Measurements from ENCODE around the gene PNKP. TPM values are rescaled to one million over a fixed set of nuclear protein-coding genes. Genes with fewer than 3 reads are reported as not detected.

The PNKP gene
- total and polyA plus RNA-seq, 2 donors, result 28.4 to 31.4 TPM

DNA sequence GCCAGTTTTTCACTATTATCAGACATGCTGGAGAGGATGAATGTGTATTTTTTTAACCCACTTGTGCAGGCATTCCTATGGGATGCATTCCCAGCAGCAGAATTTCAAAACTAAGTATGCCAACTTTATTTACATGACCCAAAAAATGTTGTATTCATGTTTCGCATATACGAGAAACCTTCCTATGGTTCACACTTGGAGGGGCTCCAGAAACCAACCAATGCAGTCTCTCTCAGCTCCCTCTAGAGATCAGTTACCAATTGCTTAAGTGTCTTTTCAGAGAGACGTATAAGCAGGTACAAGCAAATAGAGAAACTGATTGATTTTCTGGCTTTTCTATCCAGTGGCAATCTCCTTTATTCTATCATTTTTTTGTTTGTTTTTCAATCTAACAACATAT is 22.0 kb downstream of the PNKP start:
- H3K36me3 ChIP-seq (ENCODE audit: insufficient read depth), result no peaks in the 10 kb centered on the region
- no peak overlapping the region for H3K4me3 ChIP-seq (ENCODE audit: low read depth, low read length)
- 49% methylated on average over 3 of the region's 3 CpGs for WGBS
- H3K4me1 ChIP-seq (ENCODE audit: insufficient read depth), result no peaks in the 10 kb centered on the region
- DNase-seq (ENCODE audit: extremely low spot score), result no peak
- H3K27ac ChIP-seq (ENCODE audit: low read depth), result no peak overlapping the region

DNA sequence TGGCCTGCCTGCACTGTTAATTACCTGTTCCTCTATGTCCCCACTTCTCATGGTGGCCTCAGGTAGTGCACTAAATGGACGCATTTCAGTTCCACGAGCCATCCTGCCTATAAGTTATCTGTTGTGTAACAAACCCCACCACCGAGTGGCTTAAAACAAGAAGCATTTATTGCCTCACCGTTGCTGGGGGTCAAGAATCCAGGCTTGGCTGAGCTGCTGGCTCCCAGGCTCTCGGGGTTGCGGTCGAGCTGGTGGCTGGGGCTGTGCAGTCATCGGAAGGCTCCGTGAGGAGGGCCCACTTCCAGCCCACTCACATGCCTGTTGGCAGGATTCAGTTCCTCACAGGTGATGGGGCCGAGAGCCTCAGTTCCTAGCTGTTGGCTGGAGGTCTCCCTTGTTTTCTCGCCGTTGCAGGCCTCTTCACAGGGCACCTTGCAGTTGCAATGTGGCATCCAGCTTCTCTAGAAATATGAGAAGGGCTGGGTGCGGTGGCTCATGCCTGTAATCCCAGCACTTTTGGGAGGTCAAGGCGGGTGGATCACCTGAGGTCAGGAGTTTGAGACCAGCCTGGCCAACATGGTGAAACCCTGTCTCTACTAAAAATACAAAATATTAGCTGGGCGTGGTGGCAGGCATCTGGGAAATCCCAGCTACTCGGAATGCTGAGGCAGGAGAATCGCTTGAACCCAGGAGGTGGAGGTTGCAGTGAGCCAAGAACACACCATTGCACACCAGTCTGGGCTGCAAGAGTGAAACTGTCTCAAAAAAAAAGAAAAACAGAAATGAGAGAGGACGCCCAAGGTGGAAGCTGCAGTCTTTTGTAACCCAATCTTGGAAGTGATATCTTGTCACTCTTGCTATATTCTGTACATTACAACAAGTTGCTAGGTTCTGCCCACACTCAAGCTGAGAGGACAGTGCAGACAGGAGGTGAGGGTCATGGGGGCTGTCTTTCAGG is 23.0 kb downstream of the PNKP start:
- Histone ChIP-seq H3K4me3 (ENCODE audit: low read depth, low read length) (no peak overlapping the region), H3K27ac (ENCODE audit: low read depth) (no peak overlapping the region), H3K4me1 (ENCODE audit: insufficient read depth) (no peaks in the 10 kb centered on the region), H3K36me3 (ENCODE audit: insufficient read depth) (no peaks in the 10 kb centered on the region)
- no peak for DNase-seq (ENCODE audit: extremely low spot score)
- WGBS, result 84% methylated on average over 18 of the region's 18 CpGs

DNA sequence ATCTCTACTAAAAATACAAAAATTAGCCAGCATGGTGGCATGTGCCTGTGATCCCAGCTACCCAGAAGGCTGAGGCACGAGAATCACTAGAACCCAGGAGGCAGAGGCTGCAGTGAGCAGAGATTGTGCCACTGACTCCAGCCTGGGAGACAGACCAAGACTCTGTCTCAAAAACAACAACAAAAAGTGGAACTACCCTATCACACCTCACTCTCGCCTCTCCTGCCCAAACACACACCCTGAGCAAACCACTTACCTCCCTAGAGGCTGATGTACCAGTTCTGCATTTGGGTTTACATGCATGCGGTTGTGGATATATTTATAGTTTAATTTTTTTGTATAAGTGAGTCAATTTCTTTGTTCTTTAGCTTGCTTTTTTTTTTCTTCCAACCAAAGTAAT is 24.1 kb downstream of the PNKP start:
- DNase-seq (ENCODE audit: extremely low spot score), result no peak
- Histone ChIP-seq H3K4me3 (ENCODE audit: low read depth, low read length) (no peak overlapping the region), H3K4me1 (ENCODE audit: insufficient read depth) (no peaks in the 10 kb centered on the region), H3K36me3 (ENCODE audit: insufficient read depth) (no peaks in the 10 kb centered on the region), H3K27ac (ENCODE audit: low read depth) (no peak overlapping the region)
- 92% methylated on average over 3 of the region's 3 CpGs for WGBS

DNA sequence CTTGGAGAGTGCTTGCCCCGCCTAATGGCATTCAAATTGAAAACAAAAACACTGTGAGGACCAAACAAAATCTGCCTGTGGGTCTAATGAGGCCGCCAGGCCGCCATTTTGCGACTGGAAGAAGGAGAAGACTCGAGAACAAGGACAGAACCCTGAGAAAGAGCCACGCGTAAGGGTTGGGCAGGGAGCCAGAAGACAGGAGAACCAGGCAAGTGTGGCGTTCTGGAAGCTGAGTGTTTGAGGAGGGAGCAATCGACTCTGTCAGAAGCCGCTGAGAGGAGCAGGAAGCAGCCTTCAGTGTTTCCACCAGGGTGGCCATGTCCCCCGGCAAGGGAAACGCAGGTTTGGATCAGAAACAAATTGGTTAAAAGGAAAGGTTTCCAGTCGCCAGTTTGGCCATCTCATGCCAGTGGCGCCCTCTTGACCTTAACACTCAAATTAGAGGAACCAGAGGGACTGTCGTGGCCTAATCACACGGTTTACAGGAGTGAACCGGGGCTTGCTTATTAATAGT is 26.6 kb downstream of the PNKP start:
- Histone ChIP-seq H3K27ac (ENCODE audit: low read depth) (no peak overlapping the region), H3K4me1 (ENCODE audit: insufficient read depth) (no peaks in the 10 kb centered on the region), H3K36me3 (ENCODE audit: insufficient read depth) (no peaks in the 10 kb centered on the region), H3K4me3 (ENCODE audit: low read depth, low read length) (no peak overlapping the region)
- 87% methylated on average over 17 of the region's 17 CpGs for WGBS
- no peak for DNase-seq (ENCODE audit: extremely low spot score)

DNA sequence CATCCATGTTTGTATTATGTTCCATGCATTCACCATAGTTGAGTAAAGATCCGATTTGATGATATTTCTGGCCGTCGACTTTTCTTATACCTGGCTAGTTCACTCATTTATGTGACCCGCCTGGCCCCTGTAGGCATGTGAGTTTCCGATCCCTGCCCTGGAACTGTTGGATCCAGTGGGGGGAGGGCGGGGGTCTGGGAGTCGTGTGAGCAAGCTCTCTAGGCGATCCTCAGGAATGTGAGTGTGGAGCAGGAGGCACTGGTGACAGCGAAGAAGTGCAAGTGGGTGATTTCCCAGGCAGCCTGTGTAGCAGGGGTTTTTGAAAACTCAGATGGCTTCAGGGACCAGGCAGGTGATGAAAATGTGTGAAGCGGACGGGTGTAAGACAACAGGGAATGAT is 27.1 kb downstream of the PNKP start:
- Histone ChIP-seq H3K4me1 (ENCODE audit: insufficient read depth) (no peaks in the 10 kb centered on the region), H3K4me3 (ENCODE audit: low read depth, low read length) (no peak overlapping the region), H3K27ac (ENCODE audit: low read depth) (no peak overlapping the region), H3K36me3 (ENCODE audit: insufficient read depth) (no peaks in the 10 kb centered on the region)
- 86% methylated on average over 11 of the region's 11 CpGs for WGBS
- DNase-seq (ENCODE audit: extremely low spot score), result no peak

DNA sequence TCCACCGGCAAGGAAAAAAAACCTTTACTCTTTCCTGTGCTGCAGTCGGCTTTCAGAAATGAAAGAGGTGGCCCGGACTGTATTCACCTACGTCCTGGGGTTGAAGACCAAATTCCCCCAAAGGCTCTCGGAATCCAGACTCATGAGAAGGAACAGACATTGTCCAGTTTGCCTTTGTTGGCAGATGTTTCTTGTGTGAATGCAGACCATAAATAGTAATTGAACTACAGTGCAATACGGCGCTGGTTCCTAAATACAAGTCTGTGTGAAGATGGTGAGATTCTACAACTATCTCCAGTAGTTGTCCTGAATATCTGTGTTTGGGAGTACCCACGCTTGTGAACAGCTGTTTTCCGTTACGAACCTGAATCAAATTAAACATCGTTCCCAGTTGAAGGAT is 27.7 kb downstream of the PNKP start:
- 80% methylated on average over 11 of the region's 11 CpGs for WGBS
- Histone ChIP-seq H3K4me1 (ENCODE audit: insufficient read depth) (no peaks in the 10 kb centered on the region), H3K27ac (ENCODE audit: low read depth) (no peak overlapping the region), H3K4me3 (ENCODE audit: low read depth, low read length) (no peak overlapping the region), H3K36me3 (ENCODE audit: insufficient read depth) (no peaks in the 10 kb centered on the region)
- no peak for DNase-seq (ENCODE audit: extremely low spot score)

DNA sequence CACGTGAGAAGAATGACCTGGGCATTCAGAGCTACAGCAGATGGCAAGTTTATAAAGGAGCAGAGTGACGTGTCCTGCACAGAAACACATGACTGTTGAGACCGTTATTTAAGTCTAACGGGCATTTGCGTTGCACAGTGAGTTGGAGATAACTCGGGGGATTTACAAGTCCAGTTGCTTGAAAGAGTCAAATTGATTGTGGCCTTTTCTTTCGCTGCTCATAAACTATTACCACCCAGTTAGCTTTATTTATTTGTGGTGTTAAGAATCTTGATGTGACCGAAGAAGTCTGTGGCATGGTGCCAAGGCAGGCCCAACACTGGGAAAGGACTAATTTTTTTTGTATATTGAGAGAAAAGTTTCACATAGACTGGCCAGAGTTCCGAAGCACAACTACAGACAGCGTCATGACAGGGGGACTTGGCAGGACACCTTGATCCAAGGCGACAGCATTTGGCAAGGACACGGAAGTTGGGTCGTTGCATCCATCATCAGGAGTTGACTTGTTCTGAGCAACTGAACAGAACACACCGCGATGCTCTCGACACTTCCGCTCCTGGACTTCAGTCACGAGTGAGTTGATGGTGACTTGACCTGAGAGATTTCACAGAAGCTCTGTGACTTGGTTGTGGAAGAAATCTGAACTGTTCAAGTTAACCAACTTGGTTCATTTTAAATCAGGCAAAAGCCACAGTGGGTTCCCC is 28.3 kb downstream of the PNKP start:
- 84% methylated on average over 18 of the region's 18 CpGs for whole genome bisulfite sequencing
- Histone ChIP-seq H3K4me3 (ENCODE audit: low read depth, low read length) (no peak overlapping the region), H3K27ac (ENCODE audit: low read depth) (no peak overlapping the region), H3K36me3 (ENCODE audit: insufficient read depth) (peaks cover 2% of the 10 kb centered on the region), H3K4me1 (ENCODE audit: insufficient read depth) (no peaks in the 10 kb centered on the region)
- DNase-seq (ENCODE audit: extremely low spot score), result no peak

DNA sequence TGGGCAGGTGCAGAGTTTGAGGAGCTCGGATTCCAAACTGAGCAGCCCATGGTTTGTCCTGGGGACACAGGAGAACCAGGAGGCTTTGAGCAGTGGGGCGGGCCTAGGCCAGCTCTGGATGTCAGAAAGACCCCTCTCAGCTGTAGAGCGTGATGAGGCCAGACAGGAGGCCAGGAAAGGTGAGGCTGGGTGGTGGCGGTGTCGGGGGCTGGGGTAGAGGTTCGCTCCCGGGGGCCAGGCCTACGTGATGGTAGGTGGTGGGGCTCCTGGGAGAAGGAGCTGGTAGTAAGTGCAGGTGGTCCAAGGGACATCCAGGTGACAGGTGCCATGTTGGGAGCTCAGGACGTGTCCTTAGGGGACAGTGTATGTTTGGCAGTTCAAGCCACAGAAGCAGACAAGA is 30.0 kb downstream of the PNKP start:
- H3K4me3 ChIP-seq (ENCODE audit: low read depth, low read length), result no peak overlapping the region
- no peak for DNase-seq (ENCODE audit: extremely low spot score)
- no peaks in the 10 kb centered on the region for H3K4me1 ChIP-seq (ENCODE audit: insufficient read depth)
- 97% methylated on average over 9 of the region's 9 CpGs for WGBS
- H3K36me3 ChIP-seq (ENCODE audit: insufficient read depth), result peaks cover 2% of the 10 kb centered on the region
- no peak overlapping the region for H3K27ac ChIP-seq (ENCODE audit: low read depth)

DNA sequence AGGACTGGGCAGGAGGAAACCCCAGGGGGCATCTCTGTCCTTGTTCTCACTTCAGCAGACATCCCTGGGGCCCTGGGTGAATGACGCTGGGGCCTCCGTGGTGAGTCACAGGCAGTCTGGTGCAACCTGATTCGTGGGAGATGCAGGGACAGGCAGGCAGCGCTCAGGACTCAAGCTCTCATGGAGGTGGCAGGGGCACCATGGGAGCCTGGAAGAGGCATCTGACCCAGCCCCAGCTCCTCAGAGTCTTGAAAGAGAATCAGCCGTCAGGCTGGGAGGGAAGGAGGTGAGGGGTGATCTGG is 30.4 kb downstream of the PNKP start:
- WGBS, result 84% methylated on average over 5 of the region's 5 CpGs

DNA sequence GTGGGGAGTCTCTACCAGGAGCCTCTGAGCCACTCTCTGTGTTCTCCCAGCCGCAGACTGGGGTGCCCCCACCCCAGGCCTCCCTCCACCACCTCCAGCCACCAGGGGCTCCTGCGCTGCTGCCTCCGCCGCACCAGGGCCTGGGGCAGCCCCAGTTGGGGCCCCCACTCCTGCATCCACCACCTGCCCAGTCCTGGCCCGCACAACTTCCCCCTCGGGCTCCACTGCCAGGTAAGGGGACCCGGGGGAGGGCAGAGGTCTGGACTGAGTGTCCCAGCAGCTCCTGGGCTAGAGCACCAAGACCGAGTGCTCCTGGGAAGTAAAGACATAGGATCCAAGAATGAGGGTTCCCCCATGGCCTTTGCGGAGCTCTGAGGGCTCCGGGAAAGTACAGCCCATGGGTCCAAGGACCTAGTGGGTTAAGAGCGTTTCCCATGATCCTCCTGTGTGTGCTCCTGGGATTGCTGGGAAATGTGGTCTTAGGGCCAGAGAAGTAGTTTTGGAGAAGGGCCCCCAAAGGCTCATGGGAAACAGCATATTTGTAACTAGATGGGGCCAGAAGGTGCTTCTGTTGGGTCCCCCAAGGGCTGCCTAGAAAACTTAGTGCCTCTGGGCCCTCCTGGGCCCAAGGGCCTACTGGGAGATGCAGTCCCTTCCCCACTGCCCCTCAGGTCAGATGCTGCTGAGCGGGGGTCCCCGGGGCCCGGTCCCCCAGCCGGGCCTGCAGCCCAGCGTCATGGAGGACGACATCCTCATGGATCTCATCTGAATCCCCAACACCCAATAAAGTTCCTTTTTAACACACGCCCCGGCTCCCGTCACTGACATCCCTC is 31.0 kb downstream of the PNKP start:
- 88% methylated on average over 20 of the region's 20 CpGs for WGBS
- peaks cover 5% of the 10 kb centered on the region for H3K36me3 ChIP-seq (ENCODE audit: insufficient read depth)

More for the DNA sequence above, 30.4 kb downstream of the PNKP start:
- no peak for DNase-seq (ENCODE audit: extremely low spot score)
- no peaks in the 10 kb centered on the region for H3K4me1 ChIP-seq (ENCODE audit: insufficient read depth)
- H3K36me3 ChIP-seq (ENCODE audit: insufficient read depth), result peaks cover 4% of the 10 kb centered on the region
- H3K27ac ChIP-seq (ENCODE audit: low read depth), result no peak overlapping the region
- H3K4me3 ChIP-seq (ENCODE audit: low read depth, low read length), result no peak overlapping the region

DNA sequence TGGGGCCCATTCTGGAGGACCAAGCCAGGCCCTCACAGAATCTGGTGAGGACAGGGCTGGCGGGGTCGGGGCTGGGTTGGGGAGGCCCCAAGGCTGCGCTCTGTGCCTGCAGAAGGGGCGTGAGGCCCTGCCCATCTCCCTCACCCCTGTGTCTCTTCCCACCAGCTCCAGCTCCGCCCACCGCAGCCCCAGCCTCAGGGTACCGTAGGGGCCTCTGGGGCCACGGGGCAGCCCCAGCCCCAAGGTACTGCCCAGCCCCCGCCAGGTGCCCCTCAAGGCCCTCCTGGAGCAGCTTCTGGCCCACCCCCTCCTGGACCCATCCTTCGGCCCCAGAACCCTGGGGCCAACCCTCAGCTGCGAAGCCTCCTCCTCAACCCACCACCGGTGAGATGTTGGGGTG is 31.8 kb downstream of the PNKP start:
- WGBS, result 93% methylated on average over 12 of the region's 12 CpGs
- no peak overlapping the region for H3K4me3 ChIP-seq (ENCODE audit: low read depth, low read length)
- peaks cover 5% of the 10 kb centered on the region for H3K36me3 ChIP-seq (ENCODE audit: insufficient read depth)
- H3K27ac ChIP-seq (ENCODE audit: low read depth), result no peak overlapping the region
- DNase-seq (ENCODE audit: extremely low spot score), result no peak
- no peaks in the 10 kb centered on the region for H3K4me1 ChIP-seq (ENCODE audit: insufficient read depth)

More for the DNA sequence above, 31.0 kb downstream of the PNKP start:
- Histone ChIP-seq H3K4me1 (ENCODE audit: insufficient read depth) (no peaks in the 10 kb centered on the region), H3K4me3 (ENCODE audit: low read depth, low read length) (no peak overlapping the region), H3K27ac (ENCODE audit: low read depth) (no peak overlapping the region)
- DNase-seq (ENCODE audit: extremely low spot score), result no peak

DNA sequence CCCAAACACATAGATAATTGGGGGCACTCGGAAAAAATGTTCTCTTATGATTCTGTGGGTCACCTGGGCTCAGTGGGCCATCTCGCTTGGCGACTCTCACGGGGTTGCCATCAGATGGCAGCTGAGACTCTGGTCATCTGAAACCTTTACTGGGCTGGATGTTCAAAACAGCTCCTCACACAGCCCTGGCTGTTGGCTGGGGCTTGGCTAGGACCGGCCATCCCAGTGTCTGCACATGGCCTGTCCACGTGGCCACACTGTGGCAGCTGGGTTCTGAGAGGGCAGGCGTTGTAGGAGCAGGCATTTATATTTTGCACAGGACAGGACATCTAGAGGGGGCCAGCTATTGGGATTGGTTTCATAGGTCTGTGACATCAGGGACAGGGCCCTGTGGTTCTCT is 33.8 kb downstream of the PNKP start:
- H3K27ac ChIP-seq (ENCODE audit: low read depth), result no peak overlapping the region
- H3K36me3 ChIP-seq (ENCODE audit: insufficient read depth), result peaks cover 5% of the 10 kb centered on the region
- H3K4me1 ChIP-seq (ENCODE audit: insufficient read depth), result no peaks in the 10 kb centered on the region
- no peak overlapping the region for H3K4me3 ChIP-seq (ENCODE audit: low read depth, low read length)
- no peak for DNase-seq (ENCODE audit: extremely low spot score)
- 92% methylated on average over 7 of the region's 7 CpGs for WGBS

DNA sequence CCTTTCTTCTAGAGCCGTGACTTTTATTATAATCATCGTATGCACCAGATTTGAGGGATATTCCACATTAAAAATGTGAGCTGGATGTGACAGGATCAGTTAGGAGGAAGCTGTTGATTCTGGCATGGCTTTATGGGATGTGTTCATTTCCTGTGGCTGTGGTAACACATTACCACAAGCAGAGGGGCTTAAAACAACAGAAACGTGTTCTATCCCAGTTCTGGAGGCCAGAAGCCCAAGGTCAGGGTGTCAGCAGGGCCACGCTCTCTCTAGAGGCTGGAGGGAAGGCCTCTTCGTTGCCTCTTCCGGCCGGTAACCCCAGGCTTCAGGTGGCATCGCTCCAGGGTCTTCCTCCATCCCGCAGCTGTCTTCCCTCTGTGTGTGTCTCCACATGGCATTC is 34.8 kb downstream of the PNKP start:
- no peak overlapping the region for H3K27ac ChIP-seq (ENCODE audit: low read depth)
- H3K4me1 ChIP-seq (ENCODE audit: insufficient read depth), result no peaks in the 10 kb centered on the region
- no peak overlapping the region for H3K4me3 ChIP-seq (ENCODE audit: low read depth, low read length)
- 65% methylated on average over 9 of the region's 9 CpGs for WGBS
- no peak for DNase-seq (ENCODE audit: extremely low spot score)
- peaks cover 5% of the 10 kb centered on the region for H3K36me3 ChIP-seq (ENCODE audit: insufficient read depth)

Measured in urinary bladder (tissue), 4 donors.